CD4-positive, CD25-positive, alpha-beta regulatory T cell (primary cell): Measurements from ENCODE around the gene OSBPL6. TPM values are rescaled to one million over a fixed set of nuclear protein-coding genes. Genes with fewer than 3 reads are reported as not detected.
"Not testable (repeated sequence)": the region's sequence is repeated elsewhere in the genome, so short reads cannot be mapped to it uniquely, and the experiment has no call there.

Experiments used
- ATAC-seq, 2 donors: fragments of 150-1000 bp; cut with Tn5 transposase; one replicate each; pipeline ENCODE4 v1.10.0; 2021; ENCODE audit warnings: low read depth in 2 of 2, moderate number of reproducible peaks in 2 of 2, moderate library complexity in 1 of 2
- DNase-seq, 3 donors: peaks; one replicate each; pipeline versions ENCODE4 v3.0.0 to v3.0.0-alpha.2; 2012 to 2022; ENCODE audit warnings: mixed read lengths in 1 of 3
- H3K27ac ChIP-seq: one replicate; pipeline ENCODE4 v1.7.0; 2013; ENCODE audit warnings: mild to moderate bottlenecking, low read length; ENCODE audit not compliant: insufficient read depth, poor library complexity, severe bottlenecking
- H3K27me3 ChIP-seq: one replicate; pipeline ENCODE4 v1.7.0; 2013; ENCODE audit warnings: low read length; ENCODE audit not compliant: control insufficient read depth, insufficient read depth
- H3K36me3 ChIP-seq: one replicate; pipeline ENCODE4 v1.7.0; 2013; ENCODE audit warnings: mild to moderate bottlenecking, low read length, moderate library complexity; ENCODE audit not compliant: control insufficient read depth, insufficient read depth
- H3K4me1 ChIP-seq: 2 replicates; pipeline ENCODE4 v1.7.0; 2013; ENCODE audit warnings: mild to moderate bottlenecking, low read length; ENCODE audit not compliant: insufficient read depth, control insufficient read depth, poor library complexity, severe bottlenecking
- H3K4me3 ChIP-seq: one replicate; pipeline ENCODE4 v1.7.0; 2013; ENCODE audit warnings: low read depth, mild to moderate bottlenecking, low read length, moderate library complexity
- H3K9me3 ChIP-seq, 2 experiments: 1 replicate in 1 of 2; 2 replicates in 1 of 2; pipeline ENCODE4 v1.7.0; 2013; ENCODE audit warnings: low read length in 2 of 2, mild to moderate bottlenecking in 1 of 2, moderate library complexity in 1 of 2; ENCODE audit not compliant: control insufficient read depth in 2 of 2
- H3K27ac Mint-ChIP-seq, 3 donors: one replicate each; pipeline ENCODE4 v1.8.0; 2020 to 2022; ENCODE audit warnings: mild to moderate bottlenecking in 3 of 3, mixed read lengths in 3 of 3, moderate library complexity in 2 of 3
- H3K27me3 Mint-ChIP-seq: one replicate; pipeline ENCODE4 v1.8.0; 2022; ENCODE audit warnings: mild to moderate bottlenecking, mixed read lengths
- H3K36me3 Mint-ChIP-seq: one replicate; pipeline ENCODE4 v1.8.0; 2020; ENCODE audit warnings: mixed read lengths
- H3K4me1 Mint-ChIP-seq, 4 donors: one replicate each; pipeline ENCODE4 v1.8.0; 2020 to 2022; ENCODE audit warnings: mixed read lengths in 4 of 4, mild to moderate bottlenecking in 1 of 4
- H3K4me3 Mint-ChIP-seq, 4 donors: one replicate each; pipeline ENCODE4 v1.8.0; 2020 to 2022; ENCODE audit warnings: mild to moderate bottlenecking in 4 of 4, mixed read lengths in 4 of 4, moderate library complexity in 3 of 4
- H3K9me3 Mint-ChIP-seq, 7 donors: one replicate each; pipeline ENCODE4 v1.8.0; 2020 to 2022; ENCODE audit warnings: mixed read lengths in 7 of 7, mild to moderate bottlenecking in 3 of 7, moderate library complexity in 2 of 7
- polyA plus RNA-seq, 4 donors: library from polyadenylated mRNA; unstranded; fragments of 300-500 nt; fragmentation: Illumina TruSeq; gene quantifications; one replicate each; pipeline ENCODE4 v1.2.3, GENCODE V29; 2021
- total RNA-seq: library from RNA; stranded (reverse); gene quantifications from one replicate; pipeline ENCODE4 v1.2.3, GENCODE V29; 2022

OSBPL6 gene
- total and polyA plus RNA-seq, 5 donors from 2014 or later: 0.34 TPM; not detected in 4

DNA sequence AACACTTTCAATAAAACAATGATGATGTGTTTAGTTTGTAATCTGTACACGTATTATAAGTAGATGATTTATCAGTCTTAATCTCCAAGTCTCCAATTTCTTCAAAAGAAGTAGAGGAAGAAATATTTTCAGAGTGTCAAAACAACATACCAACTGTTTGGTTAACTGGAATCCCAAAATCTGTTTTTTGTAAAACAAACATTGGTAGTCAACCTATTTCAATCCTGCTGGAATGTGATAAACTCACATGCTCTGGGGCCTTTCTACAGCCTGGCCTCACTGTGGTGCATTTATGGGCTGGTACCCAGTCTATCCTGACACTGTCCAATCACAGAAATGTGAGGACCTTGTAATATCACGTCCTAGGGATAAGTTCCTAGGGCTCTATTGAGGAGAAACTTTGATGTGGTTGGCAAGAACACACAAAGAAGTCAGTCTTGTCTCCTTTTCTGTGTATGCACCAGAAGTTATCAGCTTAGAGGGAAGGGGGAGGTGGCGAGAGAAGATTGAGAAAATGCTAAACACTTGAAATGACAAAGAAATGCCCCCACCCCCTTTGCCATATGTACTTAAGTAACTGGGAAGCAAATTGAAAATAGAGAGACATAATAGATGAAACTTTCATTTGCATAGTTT lies 209.5 kb downstream of the OSBPL6 start:
- no peak for ATAC-seq
- Mint-ChIP-seq H3K27me3 (no peaks in the 10 kb centered on the region), H3K4me1 (peaks cover 10 to 15% (median 13%) of the 10 kb centered on the region in 4 donors), H3K27ac (peak overlapping the region in 2 of 3 donors; percentile 45 to 80), H3K9me3 (no peaks in the 10 kb centered on the region), H3K36me3 (no peaks in the 10 kb centered on the region), H3K4me3 (peak overlapping the region in 3 of 4 donors; percentile 6 to 70 (median 22))
- no peak overlapping the region for H3K27ac ChIP-seq
- peak in 1 of 3 donors; percentile 54 for DNase-seq
- H3K4me3 ChIP-seq: peak overlapping the region; percentile 58
- no peaks in the 10 kb centered on the region for H3K27me3 ChIP-seq
- H3K36me3 ChIP-seq: no peaks in the 10 kb centered on the region
- H3K4me1 ChIP-seq: no peaks in the 10 kb centered on the region
- no peaks in the 10 kb centered on the region for H3K9me3 ChIP-seq

DNA sequence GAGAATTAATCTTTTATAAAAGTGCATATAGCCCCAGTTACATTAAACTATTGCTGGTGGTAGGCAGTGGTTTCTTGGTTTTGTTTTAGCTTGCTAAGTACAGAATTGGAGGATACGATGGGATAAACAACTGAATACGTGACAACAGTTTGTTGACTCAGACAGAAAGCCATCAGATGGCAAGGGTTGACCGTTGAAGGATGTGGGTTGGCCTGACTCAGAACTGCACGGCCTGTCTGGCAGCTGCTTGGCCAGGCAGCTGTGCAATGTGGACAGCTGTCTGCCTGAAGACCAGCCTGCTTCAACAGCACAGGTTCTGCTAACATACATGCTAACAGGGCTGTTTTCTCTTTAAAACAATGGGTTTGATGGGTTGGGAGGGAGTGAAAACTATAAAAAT lies 210.1 kb downstream of the OSBPL6 start:
- Mint-ChIP-seq H3K9me3 (no peaks in the 10 kb centered on the region), H3K4me1 (peaks cover 10 to 15% (median 13%) of the 10 kb centered on the region in 4 donors), H3K36me3 (no peaks in the 10 kb centered on the region), H3K4me3 (peak overlapping the region; percentile 2 to 70 (median 30)), H3K27ac (peak overlapping the region; percentile 45 to 89 (median 80)), H3K27me3 (no peaks in the 10 kb centered on the region)
- no peaks in the 10 kb centered on the region for H3K36me3 ChIP-seq
- ATAC-seq (peak; percentile 34 to 37), DNase-seq (peak in 1 of 3 donors; percentile 81)
- H3K27ac ChIP-seq: no peak overlapping the region
- H3K4me3 ChIP-seq: peak overlapping the region; percentile 58
- no peaks in the 10 kb centered on the region for H3K4me1 ChIP-seq
- no peaks in the 10 kb centered on the region for H3K9me3 ChIP-seq
- H3K27me3 ChIP-seq: no peaks in the 10 kb centered on the region

DNA sequence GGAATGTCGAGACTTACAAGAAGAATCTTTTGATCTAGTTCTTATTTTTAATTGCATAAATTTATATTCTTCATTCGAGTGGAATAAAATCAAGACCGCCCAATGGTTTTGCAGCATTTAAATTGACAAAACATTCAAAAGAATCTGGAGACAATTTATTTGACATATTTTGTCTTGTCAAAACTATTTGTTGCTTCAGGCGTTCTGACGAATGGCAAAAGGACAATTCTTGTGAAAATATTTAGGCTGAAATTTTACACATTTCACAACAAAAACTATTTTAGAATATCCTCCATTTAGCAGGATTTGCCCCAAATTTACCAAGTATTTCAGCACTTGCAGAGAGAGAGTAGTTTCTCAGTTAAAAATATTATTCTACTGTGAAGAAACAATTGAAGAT lies 214.9 kb downstream of the OSBPL6 start:
- H3K27me3 ChIP-seq: no peaks in the 10 kb centered on the region
- no peak overlapping the region for H3K27ac ChIP-seq
- H3K9me3 ChIP-seq: no peaks in the 10 kb centered on the region
- Mint-ChIP-seq H3K27me3 (no peaks in the 10 kb centered on the region), H3K9me3 (peaks cover 0 to 1% (median 0%) of the 10 kb centered on the region in 7 donors), H3K4me1 (peaks cover 6 to 19% (median 12%) of the 10 kb centered on the region in 4 donors), H3K27ac (no peak overlapping the region), H3K4me3 (no peak overlapping the region), H3K36me3 (no peaks in the 10 kb centered on the region)
- peaks cover 5% of the 10 kb centered on the region for H3K4me1 ChIP-seq
- H3K4me3 ChIP-seq: no peak overlapping the region
- H3K36me3 ChIP-seq: no peaks in the 10 kb centered on the region
- no peak for ATAC-seq
- no peak for DNase-seq

DNA sequence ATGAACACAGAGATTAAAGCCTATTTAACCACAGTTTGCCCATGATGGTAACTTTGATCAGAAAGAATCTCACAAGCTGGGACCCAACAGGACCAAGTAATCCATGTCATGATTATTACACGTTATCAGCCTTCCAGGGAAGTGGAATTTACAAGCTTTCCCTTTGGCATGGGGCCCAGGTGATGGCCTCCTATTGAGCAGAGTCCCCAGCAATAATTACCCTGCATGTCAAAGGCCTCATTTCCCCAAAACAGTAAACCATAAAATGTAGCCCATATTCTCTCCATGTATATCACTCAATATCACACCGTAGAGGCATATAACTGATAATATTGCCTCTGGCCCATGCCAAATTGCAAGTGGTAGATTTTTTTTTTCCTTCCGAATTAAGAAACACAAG lies 217.7 kb downstream of the OSBPL6 start:
- H3K27me3 ChIP-seq: no peaks in the 10 kb centered on the region
- H3K9me3 Mint-ChIP-seq: peaks cover 0 to 1% (median 0%) of the 10 kb centered on the region in 7 donors
- no peak overlapping the region for H3K27ac ChIP-seq
- DNase-seq (no peak), ATAC-seq (no peak)
- peaks cover 14% of the 10 kb centered on the region for H3K4me1 ChIP-seq
- no peak overlapping the region for H3K4me3 ChIP-seq
- H3K27ac Mint-ChIP-seq: peak overlapping the region in 1 of 3 donors; percentile 40
- H3K4me1 Mint-ChIP-seq: peaks cover 8 to 35% (median 20%) of the 10 kb centered on the region in 4 donors
- H3K36me3 ChIP-seq: no peaks in the 10 kb centered on the region
- peak overlapping the region; percentile 14 to 91 (median 44) for H3K4me3 Mint-ChIP-seq
- H3K27me3 Mint-ChIP-seq: no peaks in the 10 kb centered on the region
- no peaks in the 10 kb centered on the region for H3K9me3 ChIP-seq
- H3K36me3 Mint-ChIP-seq: no peaks in the 10 kb centered on the region

DNA sequence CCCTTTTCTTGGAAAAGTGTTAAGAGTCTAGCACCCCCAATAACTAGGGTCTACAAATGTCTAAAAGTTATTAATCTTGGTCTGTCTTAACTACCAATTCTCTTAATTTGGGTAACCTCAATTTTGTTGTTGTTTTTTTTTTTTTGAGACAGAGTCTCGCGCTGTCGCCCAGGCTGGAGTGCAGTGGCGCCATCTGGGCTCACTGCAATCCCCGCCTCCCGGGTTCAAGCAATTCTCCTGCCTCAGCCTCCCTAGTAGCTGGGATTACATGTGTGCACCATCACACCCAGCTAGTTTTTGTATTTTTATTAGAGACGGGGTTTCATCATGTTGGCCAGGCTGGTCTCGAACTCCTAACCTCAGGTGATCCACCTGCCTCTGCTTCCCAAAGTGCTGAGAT lies 218.1 kb downstream of the OSBPL6 start:
- H3K4me3 ChIP-seq, ATAC-seq, H3K9me3 ChIP-seq, H3K9me3 Mint-ChIP-seq, H3K27me3 ChIP-seq, H3K27me3 Mint-ChIP-seq, H3K27ac ChIP-seq, H3K36me3 Mint-ChIP-seq, H3K36me3 ChIP-seq, DNase-seq: not testable (repeated sequence)
- peak overlapping the region; percentile 87 to 91 (median 89) for H3K4me3 Mint-ChIP-seq
- H3K4me1 ChIP-seq: peaks cover 14% of the 10 kb centered on the region
- H3K27ac Mint-ChIP-seq: peak overlapping the region in 2 of 3 donors; percentile 95 to 98
- peaks cover 8 to 37% (median 20%) of the 10 kb centered on the region in 4 donors for H3K4me1 Mint-ChIP-seq

DNA sequence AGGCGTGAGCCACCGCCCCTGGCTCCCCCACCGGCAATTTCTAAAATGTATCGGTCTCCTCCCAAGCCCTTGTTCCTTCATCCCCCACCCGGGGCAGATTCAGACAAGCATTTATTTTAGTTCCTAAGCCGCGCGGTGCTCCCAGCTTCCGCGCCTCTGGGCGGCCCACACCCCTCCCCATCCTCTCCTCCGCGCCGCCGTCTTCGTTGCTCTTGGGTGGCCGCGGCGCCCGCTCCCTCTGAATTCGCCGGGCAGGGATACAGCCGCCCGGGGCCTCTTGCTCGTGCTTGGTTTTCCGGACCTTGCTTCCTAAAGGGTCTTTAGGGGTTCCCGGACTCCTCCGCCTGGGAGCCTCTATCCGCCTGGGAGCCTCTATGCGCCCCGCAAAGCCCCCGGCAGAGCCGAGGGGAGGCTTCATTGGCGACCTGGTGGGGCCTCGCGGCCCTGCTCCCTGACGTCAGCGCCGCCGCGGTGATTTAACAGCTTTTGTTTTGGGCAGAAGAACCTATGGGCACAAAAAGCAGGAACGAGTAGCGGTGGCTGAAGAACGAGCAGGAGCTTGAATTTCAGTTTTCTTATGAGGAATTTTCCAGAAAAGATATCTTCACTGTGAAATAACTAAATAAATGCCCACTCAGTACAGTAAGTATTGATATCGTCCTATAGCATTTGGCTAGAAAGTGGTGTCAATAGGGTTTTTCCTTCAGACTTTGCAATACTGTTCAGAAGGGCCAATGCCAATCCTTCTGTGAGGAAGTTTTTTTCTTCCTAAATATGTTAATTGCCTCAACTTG lies 219.4 kb downstream of the OSBPL6 start:
- peak overlapping the region; percentile 95 to 98 (median 98) for H3K27ac Mint-ChIP-seq
- Histone ChIP-seq H3K4me3 (peak overlapping the region; percentile 98), H3K27ac (peak overlapping the region; percentile 82), H3K27me3 (no peaks in the 10 kb centered on the region), H3K9me3 (no peaks in the 10 kb centered on the region), H3K36me3 (no peaks in the 10 kb centered on the region), H3K4me1 (peaks cover 14% of the 10 kb centered on the region)
- H3K4me1 Mint-ChIP-seq: peaks cover 8 to 37% (median 20%) of the 10 kb centered on the region in 4 donors
- ATAC-seq (peak; percentile 76 to 82), DNase-seq (peak; percentile 65 to 89 (median 80))
- peak overlapping the region; percentile 87 to 91 (median 89) for H3K4me3 Mint-ChIP-seq
- no peaks in the 10 kb centered on the region for H3K36me3 Mint-ChIP-seq
- H3K27me3 Mint-ChIP-seq: no peaks in the 10 kb centered on the region
- peaks cover 0 to 1% (median 0%) of the 10 kb centered on the region in 7 donors for H3K9me3 Mint-ChIP-seq

DNA sequence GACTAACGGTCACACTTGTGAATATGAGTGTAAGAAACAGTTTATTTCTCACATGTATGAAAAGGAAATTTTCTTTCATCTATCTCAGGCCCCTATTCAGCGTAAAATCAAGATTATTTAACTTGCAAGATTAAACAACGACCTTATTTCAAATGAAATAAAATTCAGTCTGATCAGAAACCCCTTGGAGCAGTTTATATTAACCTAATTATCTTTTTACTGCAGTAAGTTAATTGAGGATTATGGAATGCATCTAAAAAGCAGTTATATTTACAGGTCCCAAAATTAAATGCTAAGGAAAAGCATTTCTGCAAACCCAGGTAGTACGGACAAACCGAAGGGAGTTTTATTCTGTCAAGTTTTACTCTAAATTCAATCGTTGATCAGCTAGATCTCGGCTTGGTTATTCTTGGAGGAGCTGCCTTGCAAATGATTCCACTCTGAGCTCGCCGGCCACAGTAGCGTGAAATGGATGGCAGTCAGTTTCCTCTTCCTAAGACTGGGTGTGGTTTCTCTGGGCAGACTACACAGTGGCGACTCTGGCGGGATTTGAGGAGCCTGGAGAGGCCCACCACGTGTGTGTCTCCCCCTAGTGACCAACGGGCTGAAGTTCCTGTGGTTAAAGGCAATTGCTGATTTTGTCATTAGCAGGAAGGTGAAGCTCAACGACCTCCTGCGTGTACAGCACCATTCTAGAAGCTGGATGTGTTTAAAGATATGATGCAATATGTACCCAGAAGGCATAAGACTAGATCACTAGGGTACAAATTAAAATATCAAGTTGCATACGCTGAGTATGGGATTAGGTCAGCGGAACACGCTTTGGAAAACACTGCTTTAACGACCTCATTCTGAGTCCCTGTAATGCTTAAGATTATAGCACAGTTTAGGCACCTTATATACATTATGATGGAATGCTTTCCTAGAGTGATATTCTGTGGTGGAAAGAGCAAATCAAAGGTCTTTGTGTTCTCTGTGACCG lies 220.2 kb downstream of the OSBPL6 start:
- Mint-ChIP-seq H3K36me3 (no peaks in the 10 kb centered on the region), H3K9me3 (peaks cover 0 to 1% (median 0%) of the 10 kb centered on the region in 7 donors), H3K4me1 (peaks cover 12 to 39% (median 25%) of the 10 kb centered on the region in 4 donors), H3K27ac (peak overlapping the region; percentile 95 to 98 (median 98)), H3K4me3 (peak overlapping the region; percentile 87 to 91 (median 89)), H3K27me3 (no peaks in the 10 kb centered on the region)
- ATAC-seq: peak; percentile 68 to 76
- DNase-seq: peak; percentile 72 to 93 (median 77)
- no peaks in the 10 kb centered on the region for H3K27me3 ChIP-seq
- H3K27ac ChIP-seq: peak overlapping the region; percentile 82
- H3K9me3 ChIP-seq: no peaks in the 10 kb centered on the region
- H3K4me1 ChIP-seq: peaks cover 14% of the 10 kb centered on the region
- peak overlapping the region; percentile 98 for H3K4me3 ChIP-seq
- H3K36me3 ChIP-seq: no peaks in the 10 kb centered on the region
